WTC11 (cell line): Measurements from ENCODE around the gene DRC1. TPM values are rescaled to one million over a fixed set of nuclear protein-coding genes. Genes with fewer than 3 reads are reported as not detected.

Experiments used
- ATAC-seq: fragments of 200-7000 bp; cut with Tn5 transposase; 2 replicates; pipeline ENCODE4 v1.10.0; 2021; ENCODE audit warnings: mild to moderate bottlenecking, moderate library complexity
- CTCF ChIA-PET: fragments of 300-600 bp; sonication (Branson Sonifier 250); formaldehyde crosslinking; loops from one replicate; lab custom pipeline; 2021; ENCODE audit warnings: antibody characterized with exemption; lab: Charles Lee
- POLR2A ChIA-PET: fragments of 350-600 bp; sonication (Branson Sonifier 250); formaldehyde crosslinking; loops from one replicate; lab custom pipeline; 2021; ENCODE audit warnings: antibody characterized with exemption; lab: Charles Lee
- DNase-seq: peaks from one replicate; pipeline ENCODE4 v3.0.0; 2021; ENCODE audit warnings: low spot score
- H3K27ac Mint-ChIP-seq: 2 replicates; pipeline ENCODE4 v1.8.0; 2021; ENCODE audit warnings: mixed read lengths
- H3K27me3 Mint-ChIP-seq: 2 replicates; pipeline ENCODE4 v1.8.0; 2021; ENCODE audit warnings: low read depth, mild to moderate bottlenecking, moderate library complexity, mixed read lengths
- H3K36me3 Mint-ChIP-seq: 2 replicates; pipeline ENCODE4 v1.8.0; 2021; ENCODE audit warnings: mixed read lengths
- H3K4me1 Mint-ChIP-seq: 2 replicates; pipeline ENCODE4 v1.8.0; 2022; ENCODE audit warnings: mixed read lengths
- H3K4me3 Mint-ChIP-seq: 2 replicates; pipeline ENCODE4 v1.8.0; 2021; ENCODE audit warnings: mild to moderate bottlenecking, moderate library complexity, mixed read lengths
- H3K9me3 Mint-ChIP-seq: 2 replicates; pipeline ENCODE4 v1.8.0; 2021; ENCODE audit warnings: mixed read lengths
- CBFB ChIP-seq: sonication (generic); formaldehyde crosslinking; IDR thresholded peaks from 2 replicates; pipeline ENCODE4 v1.8.1; 2022; ENCODE audit warnings: mild to moderate bottlenecking, low read depth, missing genetic modification reagents
- CREB1 ChIP-seq: sonication (generic); formaldehyde crosslinking; IDR thresholded peaks from 2 replicates; pipeline ENCODE4 v1.8.0; 2023; ENCODE audit warnings: mild to moderate bottlenecking, missing genetic modification reagents
- CREM ChIP-seq: sonication (generic); formaldehyde crosslinking; IDR thresholded peaks from 2 replicates; pipeline ENCODE4 v1.8.1; 2022; ENCODE audit warnings: mild to moderate bottlenecking, missing genetic modification reagents, moderate library complexity
- ELF4 ChIP-seq: sonication (generic); formaldehyde crosslinking; IDR thresholded peaks from 2 replicates; pipeline ENCODE4 v1.8.1; 2022; ENCODE audit warnings: low read depth, mild to moderate bottlenecking, moderate library complexity, missing genetic modification reagents
- EMX1 ChIP-seq: fragments of 250-450 bp; sonication (Bioruptor Pico); IDR thresholded peaks from 2 replicates; pipeline ENCODE4 v1.8.0; 2021; ENCODE audit warnings: mild to moderate bottlenecking
- FOXK1 ChIP-seq: sonication (generic); formaldehyde crosslinking; IDR thresholded peaks from 2 replicates; pipeline ENCODE4 v1.8.0; 2022; ENCODE audit warnings: mild to moderate bottlenecking, moderate library complexity, missing genetic modification reagents
- GRHL2 ChIP-seq: fragments of 250-450 bp; sonication (Bioruptor Pico); IDR thresholded peaks from 2 replicates; pipeline ENCODE4 v1.8.0; 2022; ENCODE audit warnings: mild to moderate bottlenecking, moderate library complexity; ENCODE audit not compliant: insufficient replicate concordance, severe bottlenecking
- JAZF1 ChIP-seq: fragments of 250-450 bp; sonication (Bioruptor Pico); IDR thresholded peaks from 2 replicates; pipeline ENCODE4 v1.9.0; 2021; ENCODE audit warnings: moderate library complexity, mild to moderate bottlenecking, inconsistent platforms
- JUN ChIP-seq: sonication (generic); formaldehyde crosslinking; IDR thresholded peaks from 2 replicates; pipeline ENCODE4 v1.8.0; 2023; ENCODE audit warnings: mild to moderate bottlenecking, missing genetic modification reagents
- NR2C2 ChIP-seq: sonication (generic); formaldehyde crosslinking; IDR thresholded peaks from 2 replicates; pipeline ENCODE4 v1.8.0; 2022; ENCODE audit warnings: mild to moderate bottlenecking, missing genetic modification reagents
- TEAD4 ChIP-seq: sonication (generic); formaldehyde crosslinking; IDR thresholded peaks from 2 replicates; pipeline ENCODE4 v1.8.0; 2022; ENCODE audit warnings: mild to moderate bottlenecking, missing genetic modification reagents
- ZBTB21 ChIP-seq: sonication (generic); formaldehyde crosslinking; IDR thresholded peaks from 2 replicates; pipeline ENCODE4 v1.8.1; 2023; ENCODE audit warnings: mild to moderate bottlenecking, missing genetic modification reagents, borderline replicate concordance
- ZNF138 ChIP-seq: sonication (generic); formaldehyde crosslinking; conservative IDR thresholded peaks from 2 replicates; pipeline ENCODE4 v1.8.1; 2022; ENCODE audit warnings: mild to moderate bottlenecking, moderate library complexity, missing genetic modification reagents
- total RNA-seq: library from RNA; stranded (reverse); gene quantifications from 3 replicates; pipeline ENCODE4 v1.2.3, GENCODE V29; 2021
- TF ChIP-seq, protein P1 (sequence below): sonication (generic); formaldehyde crosslinking; IDR thresholded peaks from 2 replicates; pipeline ENCODE4 v1.8.0; 2022; ENCODE audit warnings: mild to moderate bottlenecking, missing genetic modification reagents
- TF ChIP-seq, protein P2 (sequence below): sonication (generic); formaldehyde crosslinking; IDR thresholded peaks from 2 replicates; pipeline ENCODE4 v1.8.0; 2022; ENCODE audit warnings: mild to moderate bottlenecking, missing genetic modification reagents
- TF ChIP-seq, protein P3 (sequence below): sonication (generic); formaldehyde crosslinking; IDR thresholded peaks from 2 replicates; pipeline ENCODE4 v1.8.1; 2023; ENCODE audit warnings: mild to moderate bottlenecking, missing genetic modification reagents, borderline replicate concordance
- TF ChIP-seq, protein P4 (sequence below): sonication (generic); formaldehyde crosslinking; IDR thresholded peaks from 2 replicates; pipeline ENCODE4 v1.8.0; 2022; ENCODE audit warnings: mild to moderate bottlenecking, missing genetic modification reagents
- TF ChIP-seq, protein P5 (sequence below): sonication (generic); formaldehyde crosslinking; IDR thresholded peaks from 2 replicates; pipeline ENCODE4 v1.8.0; 2022; ENCODE audit warnings: mild to moderate bottlenecking, missing genetic modification reagents
- TF ChIP-seq, protein P6 (sequence below): fragments of 250-450 bp; sonication (Bioruptor Pico); conservative IDR thresholded peaks from 2 replicates; pipeline ENCODE4 v1.9.0; 2021; ENCODE audit warnings: mild to moderate bottlenecking
- TF ChIP-seq, protein P7 (sequence below): sonication (generic); formaldehyde crosslinking; IDR thresholded peaks from 2 replicates; pipeline ENCODE4 v1.8.1; 2023; ENCODE audit warnings: mild to moderate bottlenecking, moderate library complexity, missing genetic modification reagents

Gene DRC1
- total RNA-seq, 1 experiment from 2014 or later: 0.55 TPM

DNA sequence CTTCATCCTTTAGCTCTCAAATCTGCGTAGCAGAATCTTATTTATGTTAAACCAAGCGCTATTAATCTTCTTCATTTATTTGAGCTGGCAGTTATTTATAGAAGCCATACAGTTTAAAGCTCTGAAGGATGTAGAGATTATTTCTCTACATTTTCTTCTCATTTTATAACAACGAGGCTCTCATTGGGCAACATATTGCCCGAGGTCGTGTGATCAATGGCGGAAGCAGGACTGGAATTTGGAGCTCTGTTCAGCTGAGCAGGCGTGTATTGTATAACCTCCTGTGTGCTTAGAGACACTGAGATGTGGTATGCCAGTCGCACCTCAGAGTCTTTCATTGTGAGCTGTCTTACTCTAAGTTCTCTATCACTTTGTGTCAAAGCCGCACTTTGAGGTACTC is 17.5 kb upstream of the DRC1 start:
- Mint-ChIP-seq H3K36me3 (peaks cover 17% of the 10 kb centered on the region; the same call in 1 of the 2 replicates), H3K27ac (peak overlapping the region; percentile 1; the same call in 1 of the 2 replicates), H3K4me1 (no peaks in the 10 kb centered on the region), H3K27me3 (no peaks in the 10 kb centered on the region), H3K4me3 (no peak overlapping the region), H3K9me3 (no peaks in the 10 kb centered on the region)
- DNase-seq (no peak), ATAC-seq (no peak)
- TF ChIP-seq EMX1 (no peak), NR2C2 (CRISPR knock-in tag) (no peak), GRHL2 (CRISPR knock-in tag) (no peak), ZNF138 (CRISPR knock-in tag) (no peak), FOXK1 (CRISPR knock-in tag) (no peak), JUN (CRISPR knock-in tag) (no peak), CBFB (CRISPR knock-in tag) (no peak), CREB1 (CRISPR knock-in tag) (no peak), CREM (no peak)
- TF ChIP-seq, protein P1, sequence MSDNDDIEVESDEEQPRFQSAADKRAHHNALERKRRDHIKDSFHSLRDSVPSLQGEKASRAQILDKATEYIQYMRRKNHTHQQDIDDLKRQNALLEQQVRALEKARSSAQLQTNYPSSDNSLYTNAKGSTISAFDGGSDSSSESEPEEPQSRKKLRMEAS (CRISPR knock-in tag): no peak
- TF ChIP-seq, protein P2, sequence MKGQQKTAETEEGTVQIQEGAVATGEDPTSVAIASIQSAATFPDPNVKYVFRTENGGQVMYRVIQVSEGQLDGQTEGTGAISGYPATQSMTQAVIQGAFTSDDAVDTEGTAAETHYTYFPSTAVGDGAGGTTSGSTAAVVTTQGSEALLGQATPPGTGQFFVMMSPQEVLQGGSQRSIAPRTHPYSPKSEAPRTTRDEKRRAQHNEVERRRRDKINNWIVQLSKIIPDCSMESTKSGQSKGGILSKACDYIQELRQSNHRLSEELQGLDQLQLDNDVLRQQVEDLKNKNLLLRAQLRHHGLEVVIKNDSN (CRISPR knock-in tag): no peak
- TF ChIP-seq, protein P3, sequence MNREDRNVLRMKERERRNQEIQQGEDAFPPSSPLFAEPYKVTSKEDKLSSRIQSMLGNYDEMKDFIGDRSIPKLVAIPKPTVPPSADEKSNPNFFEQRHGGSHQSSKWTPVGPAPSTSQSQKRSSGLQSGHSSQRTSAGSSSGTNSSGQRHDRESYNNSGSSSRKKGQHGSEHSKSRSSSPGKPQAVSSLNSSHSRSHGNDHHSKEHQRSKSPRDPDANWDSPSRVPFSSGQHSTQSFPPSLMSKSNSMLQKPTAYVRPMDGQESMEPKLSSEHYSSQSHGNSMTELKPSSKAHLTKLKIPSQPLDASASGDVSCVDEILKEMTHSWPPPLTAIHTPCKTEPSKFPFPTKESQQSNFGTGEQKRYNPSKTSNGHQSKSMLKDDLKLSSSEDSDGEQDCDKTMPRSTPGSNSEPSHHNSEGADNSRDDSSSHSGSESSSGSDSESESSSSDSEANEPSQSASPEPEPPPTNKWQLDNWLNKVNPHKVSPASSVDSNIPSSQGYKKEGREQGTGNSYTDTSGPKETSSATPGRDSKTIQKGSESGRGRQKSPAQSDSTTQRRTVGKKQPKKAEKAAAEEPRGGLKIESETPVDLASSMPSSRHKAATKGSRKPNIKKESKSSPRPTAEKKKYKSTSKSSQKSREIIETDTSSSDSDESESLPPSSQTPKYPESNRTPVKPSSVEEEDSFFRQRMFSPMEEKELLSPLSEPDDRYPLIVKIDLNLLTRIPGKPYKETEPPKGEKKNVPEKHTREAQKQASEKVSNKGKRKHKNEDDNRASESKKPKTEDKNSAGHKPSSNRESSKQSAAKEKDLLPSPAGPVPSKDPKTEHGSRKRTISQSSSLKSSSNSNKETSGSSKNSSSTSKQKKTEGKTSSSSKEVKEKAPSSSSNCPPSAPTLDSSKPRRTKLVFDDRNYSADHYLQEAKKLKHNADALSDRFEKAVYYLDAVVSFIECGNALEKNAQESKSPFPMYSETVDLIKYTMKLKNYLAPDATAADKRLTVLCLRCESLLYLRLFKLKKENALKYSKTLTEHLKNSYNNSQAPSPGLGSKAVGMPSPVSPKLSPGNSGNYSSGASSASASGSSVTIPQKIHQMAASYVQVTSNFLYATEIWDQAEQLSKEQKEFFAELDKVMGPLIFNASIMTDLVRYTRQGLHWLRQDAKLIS (CRISPR knock-in tag): no peak
- TF ChIP-seq, protein P4, sequence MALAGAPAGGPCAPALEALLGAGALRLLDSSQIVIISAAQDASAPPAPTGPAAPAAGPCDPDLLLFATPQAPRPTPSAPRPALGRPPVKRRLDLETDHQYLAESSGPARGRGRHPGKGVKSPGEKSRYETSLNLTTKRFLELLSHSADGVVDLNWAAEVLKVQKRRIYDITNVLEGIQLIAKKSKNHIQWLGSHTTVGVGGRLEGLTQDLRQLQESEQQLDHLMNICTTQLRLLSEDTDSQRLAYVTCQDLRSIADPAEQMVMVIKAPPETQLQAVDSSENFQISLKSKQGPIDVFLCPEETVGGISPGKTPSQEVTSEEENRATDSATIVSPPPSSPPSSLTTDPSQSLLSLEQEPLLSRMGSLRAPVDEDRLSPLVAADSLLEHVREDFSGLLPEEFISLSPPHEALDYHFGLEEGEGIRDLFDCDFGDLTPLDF (CRISPR knock-in tag): no peak
- TF ChIP-seq, protein P5, sequence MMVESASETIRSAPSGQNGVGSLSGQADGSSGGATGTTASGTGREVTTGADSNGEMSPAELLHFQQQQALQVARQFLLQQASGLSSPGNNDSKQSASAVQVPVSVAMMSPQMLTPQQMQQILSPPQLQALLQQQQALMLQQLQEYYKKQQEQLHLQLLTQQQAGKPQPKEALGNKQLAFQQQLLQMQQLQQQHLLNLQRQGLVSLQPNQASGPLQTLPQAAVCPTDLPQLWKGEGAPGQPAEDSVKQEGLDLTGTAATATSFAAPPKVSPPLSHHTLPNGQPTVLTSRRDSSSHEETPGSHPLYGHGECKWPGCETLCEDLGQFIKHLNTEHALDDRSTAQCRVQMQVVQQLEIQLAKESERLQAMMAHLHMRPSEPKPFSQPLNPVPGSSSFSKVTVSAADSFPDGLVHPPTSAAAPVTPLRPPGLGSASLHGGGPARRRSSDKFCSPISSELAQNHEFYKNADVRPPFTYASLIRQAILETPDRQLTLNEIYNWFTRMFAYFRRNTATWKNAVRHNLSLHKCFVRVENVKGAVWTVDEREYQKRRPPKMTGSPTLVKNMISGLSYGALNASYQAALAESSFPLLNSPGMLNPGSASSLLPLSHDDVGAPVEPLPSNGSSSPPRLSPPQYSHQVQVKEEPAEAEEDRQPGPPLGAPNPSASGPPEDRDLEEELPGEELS (CRISPR knock-in tag): no peak
- TF ChIP-seq, protein P6, sequence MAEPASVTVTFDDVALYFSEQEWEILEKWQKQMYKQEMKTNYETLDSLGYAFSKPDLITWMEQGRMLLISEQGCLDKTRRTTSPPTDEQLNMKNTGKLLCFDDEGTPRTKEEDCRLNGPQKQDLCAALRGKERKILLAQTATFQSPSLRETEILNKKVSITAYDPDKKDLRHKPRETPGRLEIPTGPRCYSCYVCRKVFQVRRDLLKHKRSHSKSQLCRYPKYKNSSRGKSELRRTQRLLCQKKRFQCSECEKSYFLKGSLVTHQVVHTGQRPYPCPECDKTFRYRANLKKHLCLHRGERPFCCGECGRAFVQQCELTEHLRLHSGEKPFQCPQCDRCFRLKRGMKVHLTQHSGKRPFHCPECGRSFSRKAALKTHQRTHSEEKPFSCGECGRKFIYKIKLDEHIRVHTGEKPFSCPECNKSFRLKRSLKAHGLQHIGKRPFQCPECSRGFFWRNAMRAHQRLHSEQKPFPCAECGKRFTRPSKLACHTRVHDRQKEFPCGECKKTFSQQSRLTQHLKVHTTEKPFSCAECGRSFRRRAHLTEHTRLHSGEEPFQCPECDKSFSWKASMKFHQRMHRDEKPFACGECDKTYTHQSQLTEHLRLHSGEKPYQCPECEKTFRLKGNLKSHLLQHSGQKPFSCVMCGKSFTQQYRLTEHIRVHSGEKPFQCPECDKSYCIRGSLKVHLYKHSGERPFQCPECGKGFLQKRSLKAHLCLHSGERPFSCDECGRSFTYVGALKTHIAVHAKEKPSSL (CRISPR knock-in tag): no peak
- ChIA-PET CTCF (interaction anchor here (1.2 kb wide), 1 partner anchor 39 kb away, joined by 3 read pairs; no protein-coding TSS in a partner anchor), POLR2A (no interaction called here)

DNA sequence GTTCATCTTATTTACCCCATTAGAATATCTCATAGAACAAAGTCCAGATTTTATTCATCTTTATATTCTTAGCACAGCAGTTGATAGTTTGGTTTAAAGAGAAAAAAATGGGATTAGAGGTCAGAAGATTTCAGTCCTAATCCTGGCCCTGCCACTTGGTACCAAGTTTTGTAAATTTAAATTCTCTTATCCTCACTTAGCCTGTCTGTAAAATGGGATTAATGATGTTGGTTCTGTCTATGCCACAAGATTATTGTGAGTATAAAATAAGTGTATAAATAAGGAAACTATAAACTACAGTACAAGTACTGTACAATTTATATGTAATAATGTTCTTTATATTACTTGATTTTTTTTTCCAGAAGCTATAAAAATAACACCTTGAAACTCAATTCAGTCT is 17.1 kb upstream of the DRC1 start:
- Mint-ChIP-seq H3K9me3 (no peaks in the 10 kb centered on the region), H3K4me1 (no peaks in the 10 kb centered on the region), H3K27me3 (no peaks in the 10 kb centered on the region), H3K4me3 (no peak overlapping the region), H3K27ac (no peak overlapping the region), H3K36me3 (peaks cover 19% of the 10 kb centered on the region; the same call in 1 of the 2 replicates)
- DNase-seq: no peak
- ATAC-seq: no peak
- ChIA-PET POLR2A (no interaction called here), CTCF (interaction anchor here (0.8 to 1.2 kb wide), 2 partner anchors 39 to 85 kb away, joined by 3 to 4 read pairs; no protein-coding TSS in a partner anchor)
- TF ChIP-seq ZBTB21 (no peak), TEAD4 (no peak), JAZF1 (CRISPR knock-in tag) (no peak), ELF4 (no peak)
- TF ChIP-seq, protein P7, sequence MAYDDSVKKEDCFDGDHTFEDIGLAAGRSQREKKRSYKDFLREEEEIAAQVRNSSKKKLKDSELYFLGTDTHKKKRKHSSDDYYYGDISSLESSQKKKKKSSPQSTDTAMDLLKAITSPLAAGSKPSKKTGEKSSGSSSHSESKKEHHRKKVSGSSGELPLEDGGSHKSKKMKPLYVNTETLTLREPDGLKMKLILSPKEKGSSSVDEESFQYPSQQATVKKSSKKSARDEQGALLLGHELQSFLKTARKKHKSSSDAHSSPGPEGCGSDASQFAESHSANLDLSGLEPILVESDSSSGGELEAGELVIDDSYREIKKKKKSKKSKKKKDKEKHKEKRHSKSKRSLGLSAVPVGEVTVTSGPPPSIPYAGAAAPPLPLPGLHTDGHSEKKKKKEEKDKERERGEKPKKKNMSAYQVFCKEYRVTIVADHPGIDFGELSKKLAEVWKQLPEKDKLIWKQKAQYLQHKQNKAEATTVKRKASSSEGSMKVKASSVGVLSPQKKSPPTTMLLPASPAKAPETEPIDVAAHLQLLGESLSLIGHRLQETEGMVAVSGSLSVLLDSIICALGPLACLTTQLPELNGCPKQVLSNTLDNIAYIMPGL: no peak
